Activated CD8-positive, alpha-beta T cell treated with anti-CD3 and anti-CD28 coated beads for 36 hours (primary cell): ENCODE results near the gene NARS2. TPM values are rescaled to one million over a fixed set of nuclear protein-coding genes. Genes with fewer than 3 reads are reported as not detected.
"Not testable (repeated sequence)": the region's sequence is repeated elsewhere in the genome, so short reads cannot be mapped to it uniquely, and the experiment has no call there.

ENCODE experiments used
- ATAC-seq: fragments of 200-7000 bp; cut with Tn5 transposase; one replicate; pipeline ENCODE4 v1.10.0; 2021; ENCODE audit warnings: mild to moderate bottlenecking, moderate library complexity
- CTCF ChIA-PET: fragments of 350-600 bp; sonication (Branson Sonifier 250); formaldehyde crosslinking; loops from one replicate; lab custom pipeline; 2021; ENCODE audit warnings: antibody characterized with exemption; lab: Charles Lee
- POLR2A ChIA-PET: fragments of 350-600 bp; sonication (Branson Sonifier 250); formaldehyde crosslinking; loops from one replicate; lab custom pipeline; 2021; ENCODE audit warnings: antibody characterized with exemption; lab: Charles Lee
- DNase-seq: peaks from one replicate; pipeline ENCODE4 v3.0.0-alpha.2; 2020
- H3K27ac Mint-ChIP-seq: one replicate; pipeline ENCODE4 v1.8.0; 2021; ENCODE audit warnings: mild to moderate bottlenecking, mixed read lengths
- H3K27me3 Mint-ChIP-seq: one replicate; pipeline ENCODE4 v1.8.0; 2021; ENCODE audit warnings: mixed read lengths
- H3K36me3 Mint-ChIP-seq: one replicate; pipeline ENCODE4 v1.8.0; 2021; ENCODE audit warnings: low read depth, mixed read lengths
- H3K4me1 Mint-ChIP-seq: one replicate; pipeline ENCODE4 v1.8.0; 2021; ENCODE audit warnings: low read depth, mixed read lengths
- H3K4me3 Mint-ChIP-seq: one replicate; pipeline ENCODE4 v1.8.0; 2021; ENCODE audit warnings: mild to moderate bottlenecking, moderate library complexity, mixed read lengths
- H3K9me3 Mint-ChIP-seq: one replicate; pipeline ENCODE4 v1.8.0; 2021; ENCODE audit warnings: mixed read lengths
- intact Hi-C: fragments of 100-400 bp; cut with micrococcal nuclease; formaldehyde crosslinking; loops from one replicate; pipeline ENCODE4 v1.10.0; 2022
- total RNA-seq, 2 experiments: library from RNA; stranded (reverse); gene quantifications; one replicate each; pipeline ENCODE4 v1.2.3, GENCODE V29; 2021
- TF ChIP-seq, protein P1 (sequence below): fragments of 200-600 bp; IDR thresholded peaks from one replicate; pipeline ENCODE4 v1.8.0; 2022; ENCODE audit warnings: antibody characterized with exemption, mild to moderate bottlenecking

The NARS2 gene
- total RNA-seq, 2 experiments from 2014 or later = 26.2 to 32.1 TPM

DNA sequence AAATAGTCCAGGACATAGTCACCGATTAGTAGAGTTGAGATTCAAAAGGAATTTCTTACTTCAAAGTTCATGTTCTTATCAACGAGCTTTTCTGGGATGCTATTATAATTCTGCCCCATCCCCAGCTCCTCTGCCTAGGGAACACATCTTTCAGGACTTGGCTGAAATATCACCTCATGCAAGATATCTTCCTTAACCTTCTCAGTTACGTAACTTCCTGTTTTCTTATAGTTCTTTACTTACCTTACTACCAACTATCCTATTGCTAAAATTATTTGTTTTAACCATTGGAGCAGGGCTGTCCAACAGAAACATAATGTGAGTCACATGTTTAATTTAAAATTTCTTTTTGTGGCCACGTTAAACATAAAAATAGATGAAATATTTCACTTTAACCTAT is 2.3 kb downstream of the NARS2 start:
- Mint-ChIP-seq H3K9me3 (no peaks in the 10 kb centered on the region), H3K4me3 (peak overlapping the region; percentile 33)

GRCh38 chr11:78570031-78570430 is 4.6 kb downstream of the NARS2 start:
- Mint-ChIP-seq H3K4me1 (peaks cover 28% of the 10 kb centered on the region), H3K9me3 (no peaks in the 10 kb centered on the region), H3K4me3 (no peak overlapping the region), H3K27me3 (no peaks in the 10 kb centered on the region), H3K36me3 (peaks cover 37% of the 10 kb centered on the region), H3K27ac (no peak overlapping the region)
- CTCF ChIA-PET = no interaction called here
- TF ChIP-seq, protein P1, sequence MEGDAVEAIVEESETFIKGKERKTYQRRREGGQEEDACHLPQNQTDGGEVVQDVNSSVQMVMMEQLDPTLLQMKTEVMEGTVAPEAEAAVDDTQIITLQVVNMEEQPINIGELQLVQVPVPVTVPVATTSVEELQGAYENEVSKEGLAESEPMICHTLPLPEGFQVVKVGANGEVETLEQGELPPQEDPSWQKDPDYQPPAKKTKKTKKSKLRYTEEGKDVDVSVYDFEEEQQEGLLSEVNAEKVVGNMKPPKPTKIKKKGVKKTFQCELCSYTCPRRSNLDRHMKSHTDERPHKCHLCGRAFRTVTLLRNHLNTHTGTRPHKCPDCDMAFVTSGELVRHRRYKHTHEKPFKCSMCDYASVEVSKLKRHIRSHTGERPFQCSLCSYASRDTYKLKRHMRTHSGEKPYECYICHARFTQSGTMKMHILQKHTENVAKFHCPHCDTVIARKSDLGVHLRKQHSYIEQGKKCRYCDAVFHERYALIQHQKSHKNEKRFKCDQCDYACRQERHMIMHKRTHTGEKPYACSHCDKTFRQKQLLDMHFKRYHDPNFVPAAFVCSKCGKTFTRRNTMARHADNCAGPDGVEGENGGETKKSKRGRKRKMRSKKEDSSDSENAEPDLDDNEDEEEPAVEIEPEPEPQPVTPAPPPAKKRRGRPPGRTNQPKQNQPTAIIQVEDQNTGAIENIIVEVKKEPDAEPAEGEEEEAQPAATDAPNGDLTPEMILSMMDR = no peak
- POLR2A ChIA-PET = no interaction called here
- intact Hi-C loops = no loop called here
- no peak for ATAC-seq
- DNase-seq = no peak

More for the DNA sequence above, 2.3 kb downstream of the NARS2 start:
- no peaks in the 10 kb centered on the region for H3K27me3 Mint-ChIP-seq
- H3K27ac Mint-ChIP-seq = no peak overlapping the region
- TF ChIP-seq, protein P1 = no peak
- H3K36me3 Mint-ChIP-seq = peaks cover 27% of the 10 kb centered on the region
- ATAC-seq (no peak), DNase-seq (no peak)
- peaks cover 26% of the 10 kb centered on the region for H3K4me1 Mint-ChIP-seq
- ChIA-PET POLR2A (interaction anchor here (1.0 kb wide), 1 partner anchor 151 kb away, joined by 3 read pairs; no protein-coding TSS in a partner anchor), CTCF (interaction anchor here (0.7 to 6.1 kb wide), 2 partner anchors 7 to 79 kb away, joined by 3 to 72 read pairs; no protein-coding TSS in a partner anchor)
- intact Hi-C loops = no loop called here

DNA sequence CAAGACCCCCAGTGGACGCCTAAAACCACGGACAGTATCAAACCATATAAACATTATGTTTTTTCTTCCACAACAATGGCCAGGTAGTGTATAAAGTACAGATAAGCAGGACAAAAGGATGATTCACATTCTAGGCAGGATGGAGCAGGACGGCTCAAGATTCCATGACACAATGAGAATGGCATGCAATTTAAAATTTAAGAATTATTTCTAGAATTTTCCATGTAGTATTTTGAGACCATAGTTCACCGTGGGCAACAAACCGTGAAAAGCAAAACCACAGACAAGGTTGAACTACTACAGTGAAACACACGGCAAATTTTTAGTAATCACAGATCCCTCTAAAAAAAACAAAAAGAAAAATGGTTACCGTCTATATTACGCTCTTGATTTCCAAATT is 7.5 kb downstream of the NARS2 start:
- ChIA-PET POLR2A (no interaction called here), CTCF (interaction anchor here (6.6 kb wide), 1 partner anchor 149 kb away, joined by 94 read pairs; the partner anchor contains the start of gene GAB2)
- Mint-ChIP-seq H3K9me3 (no peaks in the 10 kb centered on the region), H3K36me3 (peaks cover 31% of the 10 kb centered on the region), H3K4me1 (peaks cover 20% of the 10 kb centered on the region), H3K27me3 (no peaks in the 10 kb centered on the region), H3K27ac (no peak overlapping the region), H3K4me3 (no peak overlapping the region)
- no peak for ATAC-seq
- TF ChIP-seq, protein P1 = no peak
- intact Hi-C loops = loop anchor here (10.0 kb wide), 1 partner anchor 342 kb away; no protein-coding TSS in a partner anchor
- no peak for DNase-seq

GRCh38 chr11:78564490-78565467 is 9.9 kb downstream of the NARS2 start:
- TF ChIP-seq, protein P1 = peak; percentile 67
- Mint-ChIP-seq H3K27me3 (no peaks in the 10 kb centered on the region), H3K27ac (peak overlapping the region; percentile 17), H3K4me1 (peaks cover 29% of the 10 kb centered on the region), H3K9me3 (no peaks in the 10 kb centered on the region), H3K4me3 (no peak overlapping the region), H3K36me3 (peaks cover 17% of the 10 kb centered on the region)
- ATAC-seq (peak; percentile 67), DNase-seq (peak; percentile 62)
- ChIA-PET CTCF (interaction anchor here (0.6 to 6.6 kb wide), 52 partner anchors 10 to 519 kb away, joined by 3 to 94 read pairs (median 4); partner anchors contain the start of genes ALG8, GAB2 and NARS2), POLR2A (interaction anchor here (1.1 to 1.8 kb wide), 4 partner anchors 10 to 396 kb away, joined by 3 to 8 read pairs (median 4); partner anchors contain the start of genes GAB2 and NARS2)
- intact Hi-C loops = loop anchor here (2.0 to 10.0 kb wide), 2 partner anchors 148 to 340 kb away; partner anchors contain the start of gene GAB2

GRCh38 chr11:78564037-78564436 is 10.6 kb downstream of the NARS2 start:
- Mint-ChIP-seq H3K4me1 (peaks cover 34% of the 10 kb centered on the region), H3K36me3 (peaks cover 23% of the 10 kb centered on the region)
- CTCF ChIA-PET = interaction anchor here (0.8 to 6.6 kb wide), 43 partner anchors 9 to 486 kb away, joined by 3 to 94 read pairs (median 5); partner anchors contain the start of genes ALG8, GAB2 and NARS2
- H3K4me3 Mint-ChIP-seq, H3K9me3 Mint-ChIP-seq, ATAC-seq, H3K27ac Mint-ChIP-seq, H3K27me3 Mint-ChIP-seq, DNase-seq: not testable (repeated sequence)
- intact Hi-C loops = loop anchor here (2.0 to 10.0 kb wide), 2 partner anchors 147 to 339 kb away; partner anchors contain the start of gene GAB2
- POLR2A ChIA-PET = interaction anchor here (1.2 to 1.8 kb wide), 2 partner anchors 147 to 395 kb away, joined by 3 to 8 read pairs; partner anchors contain the start of gene GAB2

- POLR2A ChIA-PET, H3K27me3 Mint-ChIP-seq, H3K9me3 Mint-ChIP-seq, H3K4me3 Mint-ChIP-seq, H3K27ac Mint-ChIP-seq, ATAC-seq, DNase-seq: not testable (repeated sequence)
- H3K4me1 Mint-ChIP-seq = peaks cover 34% of the 10 kb centered on the region
- intact Hi-C loops = loop anchor here (10.0 kb wide), 1 partner anchor 338 kb away; no protein-coding TSS in a partner anchor
- peaks cover 26% of the 10 kb centered on the region for H3K36me3 Mint-ChIP-seq
- CTCF ChIA-PET = interaction anchor here (1.8 to 6.6 kb wide), 6 partner anchors 12 to 361 kb away, joined by 3 to 94 read pairs (median 12); partner anchors contain the start of gene GAB2
Observed at GRCh38 chr11:78563090-78563489, 11.6 kb downstream of the NARS2 start.
